HFF-Myc (cell line): Measurements from ENCODE around the gene FUT2.
A peak's percentile ranks its signal among the peaks of the same experiment; 100 is the strongest.
"Not testable (repeated sequence)": the region's sequence is repeated elsewhere in the genome, so short reads cannot be mapped to it uniquely, and the experiment has no call there.

Experiments
- DNase-seq: peaks from one replicate; pipeline ENCODE4 v3.0.0-alpha.2; 2011; ENCODE audit warnings: low read depth; ENCODE audit errors: extremely low read depth
- H3K4me3 ChIP-seq: replicated peaks from 2 replicates; pipeline ENCODE4 v1.5.1; 2011; ENCODE audit warnings: low read depth, mild to moderate bottlenecking, control low read depth, low read length
- CTCF ChIP-seq: IDR thresholded peaks from 2 replicates; pipeline ENCODE4 v1.5.1; 2012; ENCODE audit warnings: mild to moderate bottlenecking, low read depth, low read length, control low read depth; ENCODE audit errors: missing control alignments

FUT2 gene

GRCh38 chr19:48654299-48655059 lies 41.3 kb upstream of the FUT2 start:
- DNase-seq, result peak; percentile 80
- TF ChIP-seq CTCF, result no peak
- no peak overlapping the region for H3K4me3 ChIP-seq

- no peak for TF ChIP-seq CTCF
- H3K4me3 ChIP-seq, result no peak overlapping the region
- DNase-seq, result peak; percentile 84
Observed at GRCh38 chr19:48656840-48657474, 38.8 kb upstream of the FUT2 start.

GRCh38 chr19:48657828-48658227 lies 37.9 kb upstream of the FUT2 start:
- DNase-seq, H3K4me3 ChIP-seq: not testable (repeated sequence)

- TF ChIP-seq CTCF, result no peak
- DNase-seq, result no peak
- H3K4me3 ChIP-seq, result no peak overlapping the region
Observed at GRCh38 chr19:48658483-48658882, 37.3 kb upstream of the FUT2 start.

- H3K4me3 ChIP-seq, result no peak overlapping the region
- DNase-seq, result no peak
- TF ChIP-seq CTCF, result no peak
Observed at GRCh38 chr19:48659768-48660167, 36.0 kb upstream of the FUT2 start.

GRCh38 chr19:48660852-48661710 lies 34.7 kb upstream of the FUT2 start:
- no peak for TF ChIP-seq CTCF
- DNase-seq, result peak; percentile 82
- H3K4me3 ChIP-seq, result no peak overlapping the region

GRCh38 chr19:48661711-48662090 lies 34.1 kb upstream of the FUT2 start:
- TF ChIP-seq CTCF, result no peak
- no peak overlapping the region for H3K4me3 ChIP-seq
- no peak for DNase-seq
